Uterus (tissue), 2 donors: ENCODE measurements around the gene ITPR1.

Experiments used
- POLR2A ChIP-seq, 2 donors: fragments of 450-650 bp; IDR thresholded peaks; one replicate each; pipeline ENCODE4 v1.6.1; 2016; ENCODE audit warnings: antibody characterized with exemption in 2 of 2, mild to moderate bottlenecking in 1 of 2, moderate library complexity in 1 of 2
- TF ChIP-seq, protein P1 (sequence below), 4 experiments: fragments of 200-600 bp in 2 of 4; fragments of 450-650 bp in 2 of 4; sonication (generic) in 2 of 4; IDR thresholded peaks; one replicate each; pipeline ENCODE4 v1.5.1; 2016 to 2019; ENCODE audit warnings: antibody characterized with exemption in 4 of 4, mild to moderate bottlenecking in 2 of 4, moderate library complexity in 1 of 4

DNA sequence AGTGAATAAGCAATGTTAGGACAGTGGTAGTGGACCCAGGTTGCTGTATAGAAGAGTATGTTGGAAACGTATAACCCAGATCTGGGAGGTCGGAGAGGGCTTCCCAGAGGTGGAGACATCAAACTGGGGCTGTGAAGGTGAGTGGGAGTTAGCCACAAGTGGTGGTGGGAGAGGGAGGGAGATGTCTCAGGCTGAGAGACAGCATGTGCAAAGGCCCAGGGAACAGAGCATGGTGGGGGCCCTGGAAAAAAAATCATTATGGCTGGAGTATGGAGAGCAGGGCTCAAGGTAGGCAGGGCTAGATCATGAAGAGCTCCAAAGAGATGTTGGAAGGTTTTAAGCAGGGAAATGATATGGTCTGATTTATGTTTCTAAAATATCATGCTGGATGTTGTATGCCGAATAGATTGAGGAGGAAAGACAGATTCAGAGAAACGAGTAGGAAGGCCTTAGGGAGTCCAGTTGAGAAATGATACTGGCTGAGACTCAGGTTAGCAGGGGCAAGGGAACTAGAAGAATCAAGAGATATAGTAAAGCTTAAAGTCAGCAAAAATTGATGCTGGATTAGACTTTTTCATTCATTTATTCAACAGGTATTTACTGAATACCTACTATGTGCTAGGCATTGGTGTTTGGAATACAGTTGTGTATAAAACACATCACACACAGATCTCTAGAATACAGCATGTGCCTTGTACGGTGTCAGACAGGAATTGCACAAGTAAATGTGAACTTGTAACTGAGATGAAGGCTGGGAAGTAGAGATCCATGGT lies 17.0 kb downstream of the ITPR1 start:
- TF ChIP-seq, protein P1, sequence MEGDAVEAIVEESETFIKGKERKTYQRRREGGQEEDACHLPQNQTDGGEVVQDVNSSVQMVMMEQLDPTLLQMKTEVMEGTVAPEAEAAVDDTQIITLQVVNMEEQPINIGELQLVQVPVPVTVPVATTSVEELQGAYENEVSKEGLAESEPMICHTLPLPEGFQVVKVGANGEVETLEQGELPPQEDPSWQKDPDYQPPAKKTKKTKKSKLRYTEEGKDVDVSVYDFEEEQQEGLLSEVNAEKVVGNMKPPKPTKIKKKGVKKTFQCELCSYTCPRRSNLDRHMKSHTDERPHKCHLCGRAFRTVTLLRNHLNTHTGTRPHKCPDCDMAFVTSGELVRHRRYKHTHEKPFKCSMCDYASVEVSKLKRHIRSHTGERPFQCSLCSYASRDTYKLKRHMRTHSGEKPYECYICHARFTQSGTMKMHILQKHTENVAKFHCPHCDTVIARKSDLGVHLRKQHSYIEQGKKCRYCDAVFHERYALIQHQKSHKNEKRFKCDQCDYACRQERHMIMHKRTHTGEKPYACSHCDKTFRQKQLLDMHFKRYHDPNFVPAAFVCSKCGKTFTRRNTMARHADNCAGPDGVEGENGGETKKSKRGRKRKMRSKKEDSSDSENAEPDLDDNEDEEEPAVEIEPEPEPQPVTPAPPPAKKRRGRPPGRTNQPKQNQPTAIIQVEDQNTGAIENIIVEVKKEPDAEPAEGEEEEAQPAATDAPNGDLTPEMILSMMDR (IDR thresholded peaks at IDR 0.05): no peak
- no peak for TF ChIP-seq POLR2A (IDR thresholded peaks at IDR 0.05)
